NCI-H2227 treated with DMSO at 0.1 percent for 48 hours (cell line): ENCODE results near the gene MARCHF5.
"Not testable (repeated sequence)": the region's sequence is repeated elsewhere in the genome, so short reads cannot be mapped to it uniquely, and the experiment has no call there.

ENCODE experiments used
- DNase-seq: peaks from one replicate; lab custom pipeline; 2025; lab: John Stamatoyannopoulos, UW

MARCHF5 gene

GRCh38 chr10:92305133-92306072 lies 14.4 kb downstream of the MARCHF5 start:
- no peak for DNase-seq

DNA sequence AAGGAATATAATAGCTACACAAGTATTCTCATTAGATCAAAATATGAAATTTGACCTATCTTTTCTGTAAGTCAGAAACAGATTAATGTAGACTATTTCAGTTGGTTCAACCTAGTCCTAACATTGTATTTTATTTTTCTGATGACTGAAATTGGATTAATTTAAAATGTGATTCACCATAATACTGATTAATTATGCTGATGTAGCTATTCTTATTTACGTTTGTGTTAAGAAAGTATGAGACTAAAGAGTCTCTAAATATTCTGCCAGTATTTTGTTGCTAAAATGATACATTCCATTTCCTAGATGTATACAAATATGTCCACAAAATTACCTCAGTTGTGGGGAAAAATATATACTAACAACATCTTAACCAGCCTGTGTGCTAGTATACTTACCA lies 18.3 kb downstream of the MARCHF5 start:
- DNase-seq: no peak

GRCh38 chr10:92313750-92314149 lies 22.8 kb downstream of the MARCHF5 start:
- no peak for DNase-seq

DNA sequence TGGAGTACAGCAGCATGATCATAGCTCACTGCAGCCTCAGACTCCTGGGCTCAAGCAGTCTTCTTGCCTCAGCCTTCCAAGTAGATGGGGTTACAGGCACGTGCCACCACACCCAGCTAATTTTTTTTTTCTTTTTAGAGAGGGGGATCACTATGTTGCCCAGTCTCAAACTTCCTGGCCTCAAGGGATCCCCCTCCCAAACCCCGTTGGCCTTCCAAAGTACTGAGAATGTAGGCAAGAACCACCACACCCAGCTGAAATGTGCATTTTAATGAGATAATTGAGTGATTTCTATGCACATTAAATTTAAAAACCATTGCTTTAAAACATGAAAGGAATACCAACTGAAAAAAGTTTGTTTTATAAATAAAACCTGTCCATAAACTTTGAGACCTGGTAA lies 25.6 kb downstream of the MARCHF5 start:
- DNase-seq: no peak

DNA sequence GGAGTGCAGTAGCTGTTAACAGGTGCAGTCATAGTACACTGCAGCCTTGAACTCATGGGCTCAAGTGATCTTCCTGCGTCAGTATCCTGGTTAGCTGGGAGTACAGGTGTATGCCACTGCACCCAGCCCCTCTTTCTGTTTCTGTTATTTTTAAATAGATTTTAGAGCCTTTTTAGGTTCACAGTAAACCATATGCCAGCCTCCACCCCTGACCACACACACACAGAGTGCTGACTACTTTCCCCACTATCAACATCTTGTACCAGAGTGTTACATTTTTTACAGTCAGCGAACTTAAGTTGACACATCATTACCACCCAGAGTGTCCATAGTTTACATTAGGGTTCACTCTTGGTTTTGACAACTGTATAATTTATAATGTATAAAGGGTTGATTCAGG lies 32.1 kb downstream of the MARCHF5 start:
- DNase-seq: no peak

- DNase-seq: no peak
Measured at GRCh38 chr10:92327445-92328433, 36.8 kb downstream of the MARCHF5 start.

DNA sequence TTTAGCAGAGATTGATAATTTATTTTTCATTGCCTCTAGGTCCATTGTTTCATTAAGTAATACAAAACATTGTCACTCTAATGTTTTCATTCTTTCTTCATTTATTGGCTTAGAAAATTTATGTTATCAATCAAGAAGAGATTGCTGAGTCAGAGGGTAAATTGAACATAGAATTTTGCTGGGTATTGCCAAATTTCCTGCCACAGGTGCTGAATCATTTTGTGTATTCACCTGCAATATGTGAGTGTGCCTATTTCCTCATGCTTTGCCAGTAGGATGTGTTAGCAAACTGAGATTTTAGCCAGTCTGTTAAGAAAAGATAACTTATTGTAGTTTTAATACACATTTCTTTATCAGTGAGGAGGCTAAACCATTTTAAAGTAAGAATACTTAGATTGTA lies 38.0 kb downstream of the MARCHF5 start:
- DNase-seq: no peak

DNA sequence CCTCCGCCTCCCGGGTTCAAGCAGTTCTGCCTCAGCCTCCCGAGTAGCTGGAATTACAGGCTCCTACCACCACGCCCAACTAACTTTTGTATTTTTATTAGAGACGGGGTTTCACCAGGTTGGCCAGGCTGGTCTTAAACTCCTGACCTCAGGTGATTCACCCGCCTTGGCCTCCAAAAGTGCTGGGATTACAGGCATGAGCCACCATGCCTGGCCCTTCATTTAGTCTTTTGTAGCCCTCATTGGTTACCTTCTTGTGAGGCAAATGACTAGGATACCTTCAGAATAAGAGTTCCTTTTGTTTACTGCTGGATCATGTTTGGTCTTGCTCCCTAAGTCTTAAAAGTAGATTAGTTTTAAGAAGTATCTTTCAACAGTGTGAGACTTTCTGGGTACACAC lies 39.0 kb downstream of the MARCHF5 start:
- DNase-seq: not testable (repeated sequence)

DNA sequence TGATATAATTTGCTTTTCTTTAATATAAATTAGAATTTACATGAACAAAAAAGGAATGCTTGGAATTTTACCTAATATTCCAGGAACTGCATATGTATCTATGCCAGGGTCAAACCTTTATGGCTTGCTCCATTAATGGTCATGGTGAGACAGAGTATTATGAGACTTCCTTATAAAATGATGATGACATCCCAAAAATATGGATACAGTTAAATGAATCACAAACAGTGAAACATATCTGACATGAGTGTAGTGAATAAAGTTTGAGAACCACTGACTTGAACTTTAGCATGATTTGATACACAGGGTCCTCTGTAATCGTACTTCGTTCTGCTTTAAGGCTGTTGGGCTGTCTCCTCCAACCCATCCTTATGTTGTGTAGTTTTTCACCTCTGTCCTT lies 51.8 kb downstream of the MARCHF5 start:
- DNase-seq: no peak

- not testable (repeated sequence) for DNase-seq
Measured at GRCh38 chr10:92345575-92345974, 54.6 kb downstream of the MARCHF5 start.

DNA sequence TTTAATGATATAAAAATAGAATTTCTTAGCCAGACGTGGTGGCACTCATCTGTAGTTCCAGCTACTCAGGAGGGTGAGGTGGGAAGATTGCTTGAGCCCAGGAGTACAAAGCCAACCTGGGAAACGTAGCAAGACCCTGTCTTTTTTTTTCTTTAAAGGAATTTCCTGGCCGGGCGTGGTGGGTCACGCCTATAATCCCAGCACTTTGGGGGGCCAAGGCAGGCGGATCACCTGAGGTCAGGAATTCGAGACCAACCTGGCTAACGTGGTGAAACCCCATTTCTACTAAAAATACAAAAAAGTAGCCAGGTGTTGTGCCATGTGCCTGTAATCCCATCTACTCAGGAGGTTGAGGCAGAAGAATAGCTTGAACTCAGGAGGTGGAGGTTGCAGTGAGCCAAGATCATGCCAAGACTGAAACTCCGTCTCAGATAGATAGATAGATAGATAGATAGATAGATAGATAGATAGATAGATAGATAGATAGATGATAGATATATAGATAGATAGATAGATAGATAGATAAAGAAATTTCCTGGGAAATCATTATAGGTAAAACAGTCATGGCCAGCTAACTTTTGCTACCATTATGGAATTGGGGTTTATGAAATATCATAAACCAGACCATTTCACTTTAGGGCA lies 56.2 kb downstream of the MARCHF5 start:
- DNase-seq: not testable (repeated sequence)

DNA sequence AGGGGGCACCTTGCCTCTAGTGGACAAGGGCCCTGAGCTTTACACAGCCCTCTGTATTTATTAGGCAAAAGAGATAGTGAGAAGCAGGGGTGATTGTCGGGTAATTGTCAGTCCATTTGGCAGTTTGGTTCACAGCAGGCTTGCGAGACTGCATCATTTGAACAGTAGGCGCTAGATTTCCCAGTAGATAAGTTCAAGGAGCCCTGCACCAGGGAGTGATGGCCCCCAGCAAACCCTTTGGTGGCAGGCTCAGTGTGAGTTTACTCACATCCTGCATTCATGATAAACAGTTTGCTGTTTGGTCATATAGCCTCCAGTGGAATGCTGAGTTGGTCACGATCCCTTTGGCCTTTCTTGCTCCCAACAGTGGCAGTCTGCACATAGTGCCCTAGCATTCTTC lies 59.4 kb downstream of the MARCHF5 start:
- DNase-seq: no peak

GRCh38 chr10:92354587-92354986 lies 63.6 kb downstream of the MARCHF5 start:
- DNase-seq: no peak

DNA sequence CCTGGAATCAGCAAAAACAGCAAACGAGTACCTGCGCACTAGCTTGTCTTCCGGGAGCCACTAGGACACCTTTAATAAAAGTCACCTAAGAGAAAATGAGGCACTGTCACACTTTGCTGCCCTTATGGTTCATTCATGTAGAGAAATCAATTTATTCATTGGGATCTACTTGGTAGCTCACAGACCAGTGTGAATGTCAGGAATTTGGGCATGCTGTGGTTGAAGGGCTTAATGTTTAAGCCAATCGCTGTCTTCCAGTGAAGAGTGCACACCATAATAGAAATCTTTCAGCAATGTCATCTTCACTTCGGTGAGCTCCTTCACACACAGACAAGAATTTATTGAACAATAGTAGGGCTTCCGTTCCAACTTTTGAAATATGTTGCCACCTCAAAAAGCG lies 65.1 kb downstream of the MARCHF5 start:
- no peak for DNase-seq

- DNase-seq: no peak
Measured at GRCh38 chr10:92363498-92363897, 72.5 kb downstream of the MARCHF5 start.

- DNase-seq: no peak
Measured at GRCh38 chr10:92366412-92367021, 75.5 kb downstream of the MARCHF5 start.

- DNase-seq: no peak
Measured at GRCh38 chr10:92377962-92378361, 87.0 kb downstream of the MARCHF5 start.

GRCh38 chr10:92381543-92381954 lies 90.6 kb downstream of the MARCHF5 start:
- no peak for DNase-seq

GRCh38 chr10:92382631-92383030 lies 91.7 kb downstream of the MARCHF5 start:
- no peak for DNase-seq

GRCh38 chr10:92384741-92385140 lies 93.8 kb downstream of the MARCHF5 start:
- DNase-seq: no peak

DNA sequence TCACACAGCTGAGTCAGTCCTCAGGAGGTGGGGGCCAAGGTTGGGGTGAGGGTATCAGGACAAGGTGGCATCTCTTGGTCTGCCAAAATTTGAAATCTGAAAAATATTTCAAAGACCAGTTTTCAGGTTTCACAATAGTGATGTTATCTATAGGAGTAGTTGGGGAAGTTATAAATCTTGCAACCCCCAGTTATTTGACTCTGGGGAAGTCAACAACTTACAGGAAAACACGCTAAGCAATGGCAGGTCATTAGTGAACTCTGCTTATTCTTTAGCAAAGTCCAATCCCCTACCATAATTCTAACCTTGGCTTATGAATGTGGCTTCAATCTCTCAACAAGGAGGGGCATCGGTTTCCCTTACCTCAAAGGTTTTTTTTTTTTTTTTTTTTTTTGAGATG lies 94.9 kb downstream of the MARCHF5 start:
- DNase-seq: no peak
